Activated T-cell treated with anti-CD3 and anti-CD28 coated beads, Interleukin-2, amount 50 U/mL, for 4 hours (primary cell): Measurements from ENCODE around the gene RHEB. TPM values are rescaled to one million over a fixed set of nuclear protein-coding genes. Genes with fewer than 3 reads are reported as not detected.
A peak's percentile ranks its signal among the peaks of the same experiment; 100 is the strongest.

ENCODE experiments used
- ATAC-seq, 2 donors: fragments of 200-7000 bp; cut with Tn5 transposase; one replicate each; pipeline ENCODE4 v1.10.0; 2021
- DNase-seq: peaks from one replicate; pipeline ENCODE4 v3.0.0-alpha.2; 2020
- H3K27me3 Mint-ChIP-seq: one replicate; pipeline ENCODE4 v1.8.0; 2021; ENCODE audit warnings: low read depth, mixed read lengths
- H3K36me3 Mint-ChIP-seq: one replicate; pipeline ENCODE4 v1.8.0; 2022; ENCODE audit warnings: mixed read lengths; ENCODE audit not compliant: insufficient read depth
- H3K4me1 Mint-ChIP-seq: one replicate; pipeline ENCODE4 v1.8.0; 2021; ENCODE audit warnings: low read depth, mixed read lengths
- H3K4me3 Mint-ChIP-seq: one replicate; pipeline ENCODE4 v1.8.0; 2021; ENCODE audit warnings: mild to moderate bottlenecking, moderate library complexity, mixed read lengths
- H3K9me3 Mint-ChIP-seq: one replicate; pipeline ENCODE4 v1.8.0; 2021; ENCODE audit warnings: mixed read lengths
- total RNA-seq, 3 donors: library from RNA; stranded (reverse); gene quantifications; one replicate each; pipeline ENCODE4 v1.2.1, GENCODE V29; 2021

RHEB gene, protein sequence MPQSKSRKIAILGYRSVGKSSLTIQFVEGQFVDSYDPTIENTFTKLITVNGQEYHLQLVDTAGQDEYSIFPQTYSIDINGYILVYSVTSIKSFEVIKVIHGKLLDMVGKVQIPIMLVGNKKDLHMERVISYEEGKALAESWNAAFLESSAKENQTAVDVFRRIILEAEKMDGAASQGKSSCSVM
- 10 to 100 TPM; 54.9 to 57.4 (median 55.6) TPM for total RNA-seq

DNA sequence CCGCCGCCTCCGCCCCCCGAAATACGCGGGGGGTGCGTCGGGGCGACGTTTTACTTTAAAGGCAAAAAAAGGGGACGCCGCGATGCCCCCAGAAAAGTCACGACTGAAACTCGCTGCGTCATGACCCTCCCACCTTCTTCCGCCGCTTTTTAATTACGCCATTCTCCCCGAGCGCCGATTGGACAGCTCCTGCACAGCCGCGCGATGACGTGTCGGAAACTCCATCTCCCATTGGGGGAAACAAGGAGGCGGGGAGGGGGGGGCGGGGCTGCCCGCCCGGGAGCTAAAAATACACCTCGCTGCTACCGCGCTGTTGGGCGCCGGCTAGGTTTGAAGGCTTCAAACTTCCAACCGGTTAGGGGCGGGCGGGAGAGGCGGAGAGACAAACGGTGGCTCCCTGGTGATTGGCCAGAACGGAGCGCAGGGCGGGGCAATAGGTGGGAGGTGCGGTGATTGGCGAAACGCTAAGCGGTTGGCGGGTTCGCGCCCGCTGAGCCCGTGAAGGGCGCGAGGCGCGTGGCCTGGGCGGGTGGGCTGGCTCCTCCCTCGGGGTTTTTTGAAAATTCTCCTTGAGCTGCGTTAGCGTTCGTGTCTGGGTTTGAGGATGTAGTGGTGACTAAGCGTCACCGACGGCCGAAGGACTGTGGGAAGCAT is at the start of gene RHEB:
Gene RHEB, minus strand, starts transcription at position 131 of the 654 bp plus-strand sequence. CDS start 384 bp downstream, outside the sequence.
- Mint-ChIP-seq H3K4me1 (peaks cover 37% of the 10 kb centered on the region), H3K4me3 (peak within 1 kb of the TSS; percentile 90), H3K9me3 (no peaks in the 10 kb centered on the region), H3K27me3 (no peaks in the 10 kb centered on the region), H3K36me3 (peaks cover 3% of the 10 kb centered on the region)
- DNase-seq (peak; percentile 98), ATAC-seq (peak; percentile 84 to 87)

DNA sequence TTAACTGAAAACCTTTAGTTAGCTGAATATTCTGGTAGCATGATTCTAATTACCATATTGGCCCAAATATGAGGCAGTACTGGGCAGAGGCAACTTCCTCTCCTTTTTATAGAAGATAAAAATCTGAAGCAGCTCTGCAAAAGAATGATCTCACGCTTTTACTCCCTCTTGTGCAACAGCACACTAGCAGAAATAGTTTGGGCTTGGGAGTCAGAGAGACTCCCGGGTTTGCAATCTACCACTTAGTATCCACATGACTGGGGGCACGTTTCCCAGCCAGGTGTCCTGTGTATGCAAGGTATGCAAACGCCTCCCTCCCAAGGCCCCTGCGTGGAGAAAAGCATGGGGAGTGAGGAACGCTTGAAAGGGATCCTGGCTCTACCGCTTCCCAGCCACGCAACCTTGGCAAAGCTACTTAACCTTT is 47.2 kb upstream of the RHEB start:
- Mint-ChIP-seq H3K27me3 (no peaks in the 10 kb centered on the region), H3K36me3 (peaks cover 15% of the 10 kb centered on the region), H3K9me3 (no peaks in the 10 kb centered on the region), H3K4me1 (no peaks in the 10 kb centered on the region), H3K4me3 (no peak overlapping the region)
- DNase-seq (no peak), ATAC-seq (no peak)

DNA sequence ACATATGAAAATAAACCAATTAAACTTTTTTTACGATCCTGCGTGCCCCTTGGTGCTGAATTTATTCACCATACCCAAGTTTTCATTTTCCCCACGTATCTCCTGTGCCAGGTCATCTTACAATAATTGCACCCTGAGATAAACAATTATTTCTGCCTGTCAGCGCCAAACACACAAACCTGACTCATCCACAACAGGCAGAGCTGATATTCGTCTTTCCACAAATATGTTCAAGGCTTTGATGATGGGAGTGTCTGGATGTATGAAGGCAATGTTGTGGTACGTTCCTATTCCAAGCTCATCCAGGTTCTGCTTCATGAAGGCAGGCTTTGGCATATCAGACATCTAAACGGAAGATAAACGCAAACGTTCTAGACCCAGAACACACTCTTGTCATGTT is 45.8 kb upstream of the RHEB start:
- no peaks in the 10 kb centered on the region for H3K9me3 Mint-ChIP-seq
- H3K36me3 Mint-ChIP-seq, result peaks cover 23% of the 10 kb centered on the region
- H3K27me3 Mint-ChIP-seq, result no peaks in the 10 kb centered on the region
- ATAC-seq (no peak), DNase-seq (no peak)
- H3K4me3 Mint-ChIP-seq, result no peak overlapping the region
- peaks cover 4% of the 10 kb centered on the region for H3K4me1 Mint-ChIP-seq

DNA sequence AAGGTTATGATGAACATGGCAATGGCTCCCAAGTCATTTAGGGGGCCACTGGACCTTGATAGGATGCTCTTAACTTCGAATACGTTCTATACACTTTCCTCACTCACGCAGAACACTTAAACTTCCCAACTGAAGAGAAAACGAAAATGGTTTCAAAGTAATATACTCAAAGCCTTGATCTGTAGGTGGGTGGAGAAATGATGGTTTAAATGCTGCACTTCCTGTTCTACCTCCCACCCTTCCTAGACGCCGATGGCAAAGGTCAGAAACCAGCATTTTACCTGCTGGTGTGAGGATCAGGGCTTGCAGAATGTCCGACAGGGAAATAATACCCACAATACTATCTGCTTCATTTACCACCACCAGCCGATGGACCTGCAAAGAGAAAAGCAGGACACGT is 40.5 kb upstream of the RHEB start:
- Mint-ChIP-seq H3K36me3 (peaks cover 36% of the 10 kb centered on the region), H3K4me3 (no peak overlapping the region), H3K4me1 (peaks cover 16% of the 10 kb centered on the region), H3K9me3 (no peaks in the 10 kb centered on the region), H3K27me3 (no peaks in the 10 kb centered on the region)
- ATAC-seq (peak in 1 of 2 donors; percentile 61), DNase-seq (no peak)

DNA sequence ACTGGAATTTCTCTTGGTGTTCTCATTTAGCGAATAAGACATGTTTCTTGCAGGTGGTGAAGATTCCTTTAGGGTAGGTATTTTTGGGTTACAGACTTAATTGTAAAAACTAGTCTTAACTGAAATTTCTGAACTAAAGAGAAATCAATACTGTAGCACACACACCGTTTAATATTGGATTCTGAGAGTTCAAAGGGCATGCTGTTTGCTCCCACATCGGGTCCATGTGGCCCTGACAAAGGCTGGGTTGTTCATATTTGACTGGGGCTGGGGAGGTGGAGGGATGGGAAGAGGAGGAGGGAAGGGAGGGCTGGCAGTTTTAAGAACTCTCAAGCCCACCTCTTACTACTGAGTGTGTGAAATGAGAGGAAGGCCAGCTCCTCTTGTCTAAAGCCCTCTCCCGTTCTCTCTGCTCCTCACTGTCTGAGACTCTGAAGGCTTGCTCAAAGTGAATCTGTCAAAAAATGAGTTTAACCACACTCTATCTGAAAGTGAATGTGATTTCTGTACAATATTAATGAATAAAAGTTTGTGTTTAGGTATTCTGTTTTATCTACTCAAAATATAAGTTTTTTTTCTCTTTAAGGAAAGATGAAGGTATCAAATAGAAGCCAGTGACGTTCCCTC is 40.0 kb upstream of the RHEB start:
- no peak for DNase-seq
- Mint-ChIP-seq H3K9me3 (no peaks in the 10 kb centered on the region), H3K27me3 (no peaks in the 10 kb centered on the region), H3K36me3 (peaks cover 36% of the 10 kb centered on the region), H3K4me3 (no peak overlapping the region), H3K4me1 (peaks cover 16% of the 10 kb centered on the region)
- ATAC-seq, result peak in 1 of 2 donors; percentile 34

DNA sequence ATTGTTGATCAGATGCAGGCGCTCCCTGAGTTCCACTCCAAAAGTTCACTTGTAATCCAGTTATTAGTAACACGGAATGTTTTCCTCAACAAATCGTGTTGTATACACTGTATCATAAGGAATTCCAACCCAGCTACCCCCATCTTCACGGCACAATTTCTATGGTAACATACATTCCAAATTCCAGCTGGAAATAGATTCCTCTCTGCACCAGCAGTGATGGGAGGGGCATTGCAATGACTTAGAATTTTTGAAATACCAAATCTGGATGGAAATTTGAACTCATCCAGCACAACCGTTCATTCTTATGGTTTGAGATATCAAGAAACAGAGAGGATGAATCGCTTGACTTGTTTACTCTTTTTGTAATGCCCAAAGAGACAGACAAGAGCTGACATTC is 38.9 kb upstream of the RHEB start:
- no peak overlapping the region for H3K4me3 Mint-ChIP-seq
- no peaks in the 10 kb centered on the region for H3K27me3 Mint-ChIP-seq
- DNase-seq, result no peak
- H3K4me1 Mint-ChIP-seq, result peaks cover 16% of the 10 kb centered on the region
- no peak for ATAC-seq
- peaks cover 36% of the 10 kb centered on the region for H3K36me3 Mint-ChIP-seq
- H3K9me3 Mint-ChIP-seq, result no peaks in the 10 kb centered on the region

DNA sequence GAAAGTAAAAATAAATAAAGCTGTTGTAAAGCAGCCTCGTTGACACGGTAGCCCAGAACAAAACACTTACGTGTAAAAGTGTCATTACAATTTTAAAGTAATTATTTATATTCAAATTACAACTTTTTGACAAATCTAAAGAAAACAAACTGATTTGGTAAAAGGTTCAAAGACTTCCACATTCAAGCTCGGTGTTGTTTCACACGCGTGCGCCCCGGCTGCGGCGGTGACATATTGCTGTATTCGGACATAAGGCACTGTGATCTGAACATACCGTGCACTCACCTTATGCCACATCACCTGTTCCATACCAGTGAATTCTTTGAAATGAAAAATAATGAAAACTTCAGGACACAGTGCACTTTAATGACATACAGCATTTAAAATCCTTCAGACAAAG is 36.9 kb upstream of the RHEB start:
- ATAC-seq (no peak), DNase-seq (no peak)
- no peaks in the 10 kb centered on the region for H3K27me3 Mint-ChIP-seq
- H3K4me1 Mint-ChIP-seq, result peaks cover 16% of the 10 kb centered on the region
- H3K36me3 Mint-ChIP-seq, result peaks cover 30% of the 10 kb centered on the region
- H3K9me3 Mint-ChIP-seq, result no peaks in the 10 kb centered on the region
- no peak overlapping the region for H3K4me3 Mint-ChIP-seq

DNA sequence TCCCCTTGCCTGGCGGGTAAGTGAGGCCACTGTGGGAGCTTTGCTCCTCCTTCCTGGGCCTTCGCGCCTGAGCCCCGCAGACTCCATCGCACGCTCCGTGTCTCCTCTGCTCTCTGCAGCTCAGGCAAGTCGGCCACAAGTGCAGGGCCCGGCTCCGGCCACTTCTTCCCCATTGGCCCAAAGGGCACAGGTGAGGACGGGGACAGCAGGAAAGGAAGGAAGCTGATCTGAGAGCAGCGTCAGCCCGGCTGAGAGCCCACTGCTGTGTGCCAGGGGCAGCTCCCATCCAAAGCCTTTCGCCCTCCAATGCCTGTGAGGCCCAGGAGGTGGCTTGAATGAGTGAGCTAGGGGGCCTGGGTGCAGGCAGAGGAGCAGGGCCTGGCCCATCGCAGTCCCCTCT is 33.7 kb upstream of the RHEB start:
- peaks cover 5% of the 10 kb centered on the region for H3K4me1 Mint-ChIP-seq
- no peaks in the 10 kb centered on the region for H3K27me3 Mint-ChIP-seq
- DNase-seq (no peak), ATAC-seq (no peak)
- H3K4me3 Mint-ChIP-seq, result no peak overlapping the region
- no peaks in the 10 kb centered on the region for H3K9me3 Mint-ChIP-seq
- peaks cover 7% of the 10 kb centered on the region for H3K36me3 Mint-ChIP-seq

DNA sequence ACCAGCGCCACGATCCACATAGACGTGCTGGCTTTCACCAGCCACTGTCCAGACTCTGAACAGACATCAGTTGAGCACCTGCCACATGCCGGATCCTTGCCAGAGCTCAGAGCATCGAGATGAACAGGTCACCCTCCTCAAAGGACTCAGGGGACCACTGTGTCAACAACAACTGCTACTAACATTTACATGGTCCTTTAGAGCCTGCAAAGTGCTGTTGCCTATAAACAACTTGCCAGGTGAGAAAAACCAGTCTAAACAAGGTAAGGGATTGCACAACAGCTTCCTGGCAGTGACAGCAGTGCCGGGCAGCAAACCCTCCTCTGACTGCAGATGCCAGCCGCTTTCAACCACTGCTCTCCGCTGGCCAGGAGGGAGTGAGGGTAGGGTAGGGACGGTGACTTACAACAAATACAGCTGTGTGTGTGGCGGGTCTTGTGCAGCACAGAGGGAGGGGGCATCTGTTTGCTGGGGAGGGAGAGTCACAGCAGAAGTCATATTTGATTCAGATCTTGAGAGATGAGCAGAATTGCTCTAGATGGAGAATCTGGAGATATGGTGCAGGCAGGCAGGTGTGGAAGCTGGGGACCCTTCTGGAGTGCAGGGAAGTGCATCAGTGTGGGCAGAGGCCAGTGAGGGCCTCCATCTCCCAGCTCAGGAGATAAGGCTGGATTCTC is 32.8 kb upstream of the RHEB start:
- Mint-ChIP-seq H3K4me3 (no peak overlapping the region), H3K36me3 (peaks cover 7% of the 10 kb centered on the region), H3K4me1 (peaks cover 5% of the 10 kb centered on the region), H3K27me3 (no peaks in the 10 kb centered on the region), H3K9me3 (no peaks in the 10 kb centered on the region)
- ATAC-seq, result no peak
- no peak for DNase-seq

DNA sequence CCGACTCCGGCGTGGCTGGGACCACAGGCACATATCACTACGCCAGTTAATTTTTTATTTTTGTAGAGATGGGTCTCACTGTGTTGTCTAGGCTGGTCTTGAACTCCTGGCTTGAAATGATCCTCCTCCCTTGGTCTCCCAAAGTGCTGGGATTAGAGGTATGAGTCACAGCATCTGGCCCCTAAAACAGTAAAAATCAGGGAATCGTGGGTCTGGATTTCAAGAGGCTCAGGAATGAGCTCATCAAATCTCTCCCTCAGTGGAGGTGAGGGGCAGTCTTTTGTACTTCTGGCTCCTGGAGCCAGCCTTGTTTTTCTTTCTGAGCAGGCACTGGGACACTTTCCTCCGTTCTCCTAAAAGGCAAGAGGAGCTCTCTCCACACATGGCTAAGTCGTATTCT is 32.1 kb upstream of the RHEB start:
- no peaks in the 10 kb centered on the region for H3K27me3 Mint-ChIP-seq
- no peaks in the 10 kb centered on the region for H3K9me3 Mint-ChIP-seq
- DNase-seq (no peak), ATAC-seq (no peak)
- peaks cover 5% of the 10 kb centered on the region for H3K36me3 Mint-ChIP-seq
- H3K4me1 Mint-ChIP-seq, result peaks cover 5% of the 10 kb centered on the region
- H3K4me3 Mint-ChIP-seq, result no peak overlapping the region

DNA sequence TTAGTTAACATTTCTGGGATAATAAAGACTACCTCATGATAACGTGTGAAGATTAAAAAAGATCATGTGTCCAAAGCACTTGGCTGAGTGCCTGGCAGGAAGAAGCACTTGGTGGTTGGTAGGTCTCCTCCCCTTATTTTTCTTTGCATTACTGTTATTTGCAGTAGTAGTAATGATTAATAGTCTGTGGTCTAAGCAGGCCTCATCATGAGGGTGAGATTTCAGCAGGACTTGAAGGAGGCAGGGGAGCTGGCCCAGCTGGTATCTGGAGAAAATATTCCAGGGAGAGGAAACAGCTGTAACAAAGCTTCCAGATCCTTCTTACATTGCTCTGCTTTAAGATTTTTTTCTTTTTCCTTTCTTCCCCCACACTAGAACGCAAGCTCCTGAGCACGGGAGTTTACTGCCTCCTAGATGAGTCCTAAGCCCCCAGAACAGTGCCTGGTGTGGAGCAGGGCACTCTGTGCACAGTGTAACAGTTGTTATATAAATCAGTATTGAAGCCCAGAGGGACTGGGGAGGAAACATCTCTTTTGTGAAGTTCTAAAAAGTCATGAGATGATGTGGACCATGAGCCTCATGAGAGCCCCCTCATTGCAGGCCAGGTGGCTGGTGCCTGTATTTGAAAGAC is 31.1 kb upstream of the RHEB start:
- no peaks in the 10 kb centered on the region for H3K36me3 Mint-ChIP-seq
- ATAC-seq, result no peak
- H3K9me3 Mint-ChIP-seq, result no peaks in the 10 kb centered on the region
- H3K27me3 Mint-ChIP-seq, result peaks cover 9% of the 10 kb centered on the region
- H3K4me3 Mint-ChIP-seq, result no peak overlapping the region
- no peak for DNase-seq
- H3K4me1 Mint-ChIP-seq, result peaks cover 5% of the 10 kb centered on the region

DNA sequence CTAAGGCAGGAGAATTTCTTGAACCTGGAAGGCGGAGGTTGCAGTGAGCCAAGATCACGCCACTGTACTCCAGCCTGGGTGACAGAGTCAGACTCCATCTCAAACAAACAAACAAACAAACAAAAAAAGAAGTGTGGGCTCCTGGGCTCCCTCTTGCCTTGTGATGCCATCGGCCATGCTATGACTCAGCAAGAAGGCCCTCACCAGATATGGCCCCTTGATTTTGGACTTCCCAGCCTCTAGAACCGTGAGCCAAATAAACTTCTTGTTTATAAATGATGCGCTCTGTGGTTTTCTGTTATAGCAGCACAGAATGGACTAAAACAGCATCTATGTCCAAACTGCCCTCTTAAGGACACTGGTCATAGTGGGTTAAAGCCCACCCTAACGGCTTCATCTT is 29.9 kb upstream of the RHEB start:
- Mint-ChIP-seq H3K27me3 (peaks cover 15% of the 10 kb centered on the region), H3K4me1 (peaks cover 5% of the 10 kb centered on the region), H3K36me3 (no peaks in the 10 kb centered on the region), H3K9me3 (no peaks in the 10 kb centered on the region), H3K4me3 (no peak overlapping the region)
- DNase-seq (no peak), ATAC-seq (no peak)

DNA sequence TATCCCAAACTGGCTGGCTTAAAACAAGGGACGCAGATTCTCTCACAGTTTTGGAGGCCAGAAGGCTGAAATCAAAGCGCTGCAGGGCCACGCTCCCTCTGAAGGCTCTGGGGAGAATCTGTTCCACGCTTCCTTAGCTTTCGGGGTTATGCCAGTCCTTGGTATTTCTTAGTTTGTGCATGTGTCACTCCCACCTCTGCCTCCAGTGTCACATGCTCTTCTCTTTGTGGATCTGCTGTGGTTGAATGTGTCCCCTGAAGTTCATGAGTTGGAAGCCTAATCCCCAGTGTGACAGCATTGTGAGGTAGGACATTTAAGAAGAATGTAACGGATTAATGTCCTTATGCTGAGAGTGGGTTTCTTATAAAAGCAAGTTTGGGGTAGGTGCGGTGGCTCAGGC is 29.4 kb upstream of the RHEB start:
- Mint-ChIP-seq H3K36me3 (no peaks in the 10 kb centered on the region), H3K4me3 (no peak overlapping the region), H3K4me1 (peaks cover 5% of the 10 kb centered on the region), H3K27me3 (peaks cover 15% of the 10 kb centered on the region), H3K9me3 (no peaks in the 10 kb centered on the region)
- DNase-seq (no peak), ATAC-seq (no peak)

DNA sequence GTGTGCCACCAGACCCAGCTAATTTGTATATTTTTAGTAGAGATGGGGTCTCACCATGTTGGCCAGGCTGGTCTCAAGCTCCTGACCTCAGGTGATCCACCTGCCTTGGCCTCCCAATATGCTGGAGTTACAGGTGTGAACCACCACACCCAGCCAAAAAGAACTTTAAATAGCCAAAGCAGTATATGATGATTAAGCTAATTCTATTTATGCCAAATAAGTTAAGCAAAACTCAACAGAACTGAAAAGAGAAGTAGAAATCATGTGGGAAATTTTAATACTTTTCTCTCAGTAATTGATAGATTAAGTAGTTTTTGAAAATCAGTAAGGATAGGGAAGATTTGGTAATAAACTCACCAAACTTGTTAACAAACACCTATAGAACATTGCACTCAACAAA is 24.5 kb upstream of the RHEB start:
- H3K27me3 Mint-ChIP-seq, result peaks cover 29% of the 10 kb centered on the region
- DNase-seq (no peak), ATAC-seq (no peak)

More for the DNA sequence above, 24.5 kb upstream of the RHEB start:
- Mint-ChIP-seq H3K4me1 (no peaks in the 10 kb centered on the region), H3K4me3 (no peak overlapping the region), H3K9me3 (no peaks in the 10 kb centered on the region), H3K36me3 (no peaks in the 10 kb centered on the region)
